HS-27A (cell line): ENCODE data around the gene MAPKBP1.

Source experiments
- DNase-seq: peaks from one replicate; pipeline ENCODE4 v3.0.0-alpha.2; 2012; ENCODE audit warnings: low read depth, missing footprints

The MAPKBP1 gene

DNA sequence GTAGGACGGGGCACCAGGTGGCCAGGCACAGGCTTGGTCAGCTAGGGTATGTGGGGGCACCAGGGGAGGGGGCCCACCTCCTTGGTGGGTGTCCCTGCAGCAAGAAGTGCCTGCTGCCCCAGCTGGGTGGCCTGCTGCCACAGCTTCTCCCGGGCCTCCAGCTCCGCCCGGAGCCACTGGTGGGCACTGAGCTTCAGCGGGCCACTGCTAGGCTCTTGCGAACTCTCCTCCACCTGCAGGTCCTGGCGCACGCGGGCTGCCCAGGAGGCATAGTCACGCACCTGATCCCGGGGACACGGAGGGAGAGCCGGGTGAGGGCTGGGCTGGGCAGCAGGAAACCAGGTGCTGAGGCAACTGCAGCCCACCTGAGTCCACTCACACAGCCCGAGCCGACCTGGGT lies 94.0 kb downstream of the MAPKBP1 start:
- DNase-seq, result no peak

DNA sequence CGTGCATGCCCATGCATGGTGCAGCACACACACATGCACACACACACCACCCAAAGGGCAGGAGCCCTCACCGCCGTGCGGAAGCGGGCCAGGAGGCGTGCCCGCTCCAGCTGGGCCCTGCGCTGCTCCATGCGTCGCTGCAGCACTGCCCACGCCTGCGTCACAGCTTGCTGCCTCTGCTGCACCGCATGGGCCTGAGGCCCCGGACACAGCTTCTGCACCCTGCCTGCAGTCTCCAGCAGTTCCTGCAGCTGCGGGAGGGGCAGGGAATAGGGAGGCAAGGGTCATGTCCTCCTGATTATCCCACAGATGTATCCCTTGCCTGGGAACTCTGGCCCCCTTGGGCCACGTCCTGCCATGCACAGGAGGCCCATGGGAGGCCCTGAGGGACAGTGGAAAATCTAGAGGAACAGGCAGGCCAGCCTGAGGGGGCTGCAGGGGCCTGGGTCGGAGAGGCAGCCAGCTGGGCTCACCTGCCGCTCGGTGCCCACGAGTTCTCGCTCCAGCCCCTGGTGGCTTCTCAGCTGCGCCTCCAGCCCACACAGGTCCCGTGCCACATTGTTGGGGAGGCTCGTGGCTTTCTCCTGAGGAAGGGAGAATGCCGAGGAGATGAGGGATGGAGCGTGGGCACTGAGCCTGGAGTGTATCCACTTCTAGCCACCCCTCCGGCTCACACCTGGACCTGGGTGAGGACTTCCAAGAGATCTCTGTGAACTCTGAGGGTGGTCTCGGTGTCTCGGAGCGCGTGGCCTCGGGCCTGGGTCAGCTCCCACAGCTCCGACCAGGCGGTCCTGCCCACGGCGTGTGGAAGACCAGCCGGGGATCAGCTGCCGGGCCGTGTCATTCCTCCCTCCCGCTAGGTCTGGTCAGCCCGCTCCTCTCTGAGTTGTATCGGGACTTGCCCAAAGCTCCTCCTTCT lies 95.7 kb downstream of the MAPKBP1 start:
- no peak for DNase-seq

DNA sequence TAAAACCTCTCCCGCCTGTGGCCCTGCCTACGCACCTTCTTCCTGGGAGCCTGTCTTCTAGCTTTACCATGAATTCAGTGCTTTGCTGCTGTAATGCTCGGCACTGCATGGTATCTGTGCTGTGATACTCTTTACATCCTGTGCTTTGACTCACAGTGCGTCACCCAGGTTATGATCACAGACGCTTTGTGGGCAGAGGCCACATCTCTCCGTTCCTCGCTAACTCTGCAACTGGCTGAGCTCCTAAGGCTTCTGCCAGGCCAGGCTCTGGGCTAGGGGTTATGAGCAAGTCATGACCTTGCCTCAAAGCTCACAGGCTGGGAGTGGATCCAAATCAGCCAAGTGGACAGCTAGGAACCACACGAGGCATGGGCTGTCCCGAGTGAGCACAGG lies 96.4 kb downstream of the MAPKBP1 start:
- DNase-seq, result no peak

DNA sequence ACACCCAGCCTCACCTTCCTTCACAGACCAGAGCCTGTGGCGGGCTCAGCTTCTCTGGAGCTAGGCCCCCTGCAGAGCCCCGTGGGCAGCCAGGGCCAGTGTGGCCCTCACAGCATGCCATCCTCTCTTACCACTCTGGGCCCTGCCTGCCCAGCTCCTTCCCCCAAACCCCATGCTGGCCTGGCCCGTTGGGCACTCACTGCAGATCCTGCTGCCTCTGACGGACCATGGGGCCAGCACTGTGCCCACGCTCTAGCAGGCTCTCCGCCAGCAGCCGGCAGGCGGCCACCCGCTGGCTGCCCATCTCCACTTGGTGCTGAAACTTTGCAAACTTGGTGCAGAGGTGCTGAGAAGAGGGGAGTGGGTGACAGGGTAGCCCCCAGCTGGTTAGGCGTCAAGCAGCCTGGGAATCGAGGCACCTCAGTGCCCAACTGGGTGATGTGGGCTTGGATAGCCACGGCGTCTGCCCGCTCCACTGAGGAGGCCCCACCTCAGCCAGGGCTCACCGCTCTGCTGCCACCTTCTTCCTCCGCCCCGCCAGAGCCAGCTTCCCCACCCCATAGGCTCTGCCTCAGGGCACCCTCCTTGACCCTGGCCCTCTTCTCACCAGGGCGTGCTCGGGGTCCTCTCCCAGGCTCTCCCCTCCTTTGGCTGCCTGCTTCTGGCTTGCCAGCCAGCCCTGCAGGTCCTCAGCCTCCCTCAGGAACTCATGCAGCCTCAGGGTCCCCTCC lies 97.1 kb downstream of the MAPKBP1 start:
- DNase-seq, result no peak

DNA sequence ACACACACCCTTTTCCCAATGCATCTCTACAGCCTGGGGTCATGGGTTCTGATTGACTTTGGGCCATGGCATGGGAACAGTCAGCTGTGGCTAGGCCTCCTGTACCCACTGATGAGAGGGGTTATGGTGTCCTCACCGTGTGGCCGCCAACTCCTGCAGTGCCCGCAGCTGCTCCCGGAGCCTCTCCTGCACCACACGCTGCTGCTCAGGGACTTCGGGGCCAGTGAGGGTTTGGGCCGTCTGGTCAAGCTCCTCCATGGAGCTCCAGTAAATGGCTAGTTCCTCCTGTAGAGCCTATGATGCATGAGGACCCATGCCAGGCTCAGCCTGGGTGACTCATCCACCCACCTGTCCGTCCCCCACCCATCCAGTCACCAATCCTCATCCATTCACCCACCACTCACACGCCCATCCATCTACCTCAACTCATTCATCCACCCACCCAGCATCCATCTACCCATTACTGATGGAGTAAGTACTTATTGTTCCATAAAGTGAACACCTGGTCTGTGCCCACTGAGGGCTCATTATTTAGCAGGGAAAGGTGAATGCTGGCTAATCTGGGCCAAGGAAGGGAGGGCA lies 98.0 kb downstream of the MAPKBP1 start:
- DNase-seq, result no peak

DNA sequence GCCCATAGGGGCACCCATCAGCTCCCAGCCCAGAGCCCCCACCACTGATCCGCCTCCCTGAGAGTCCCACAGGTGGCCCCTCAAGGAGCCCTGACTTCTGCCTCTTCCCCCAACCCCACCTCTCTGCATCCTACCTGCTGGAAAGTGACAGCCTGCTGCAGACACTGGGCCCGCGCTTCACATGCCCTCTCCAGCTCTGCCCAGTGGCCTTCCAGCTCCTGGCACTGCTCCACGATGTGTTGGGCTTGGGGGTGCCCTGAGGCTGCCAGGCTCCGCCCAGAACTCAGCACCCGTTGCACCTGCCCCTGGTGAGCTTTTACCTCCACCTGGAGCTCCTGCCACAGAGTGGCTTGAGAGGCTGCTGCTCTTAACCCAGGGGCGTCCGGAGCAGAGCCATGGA lies 99.4 kb downstream of the MAPKBP1 start:
- no peak for DNase-seq

DNA sequence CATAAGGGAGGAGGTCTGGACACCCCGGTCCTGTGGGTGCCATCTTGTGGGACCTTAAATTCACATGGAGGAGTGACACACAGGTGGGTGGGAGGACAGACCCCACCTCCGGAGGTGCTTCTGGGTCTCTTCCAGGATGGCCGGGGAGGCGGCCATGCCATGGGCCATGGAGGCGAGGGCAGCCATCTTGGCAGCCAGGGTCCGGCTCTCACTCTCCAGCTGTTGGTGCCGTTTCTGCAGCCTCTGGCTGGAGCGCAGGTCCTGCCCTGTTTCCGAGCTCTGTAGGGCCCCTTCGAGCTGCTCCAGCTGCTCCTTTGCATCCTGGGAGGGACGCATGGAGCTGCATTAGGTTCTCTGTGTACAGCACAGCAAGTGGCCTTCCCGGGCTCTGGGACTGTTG lies 100.5 kb downstream of the MAPKBP1 start:
- DNase-seq, result no peak

DNA sequence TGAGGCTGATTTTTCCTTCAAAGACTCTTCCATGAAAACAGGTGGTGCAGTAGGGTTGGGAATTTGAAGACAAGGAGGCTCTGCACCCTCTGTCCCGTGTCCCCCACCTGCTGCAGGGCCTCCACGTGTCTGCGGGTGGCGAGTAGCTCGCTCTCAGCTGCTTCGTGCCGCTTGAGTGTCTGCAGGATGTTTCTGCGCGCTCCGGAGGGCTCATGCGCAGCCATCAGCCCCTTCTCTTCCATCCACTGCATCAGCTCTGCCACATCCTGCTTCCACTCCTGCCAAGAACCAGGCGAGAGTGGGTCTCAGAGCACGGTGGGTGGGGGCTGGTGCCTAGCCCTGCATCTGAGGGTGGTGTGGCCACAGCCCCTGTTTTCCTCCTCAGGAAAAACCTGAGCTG lies 101.7 kb downstream of the MAPKBP1 start:
- DNase-seq, result no peak

DNA sequence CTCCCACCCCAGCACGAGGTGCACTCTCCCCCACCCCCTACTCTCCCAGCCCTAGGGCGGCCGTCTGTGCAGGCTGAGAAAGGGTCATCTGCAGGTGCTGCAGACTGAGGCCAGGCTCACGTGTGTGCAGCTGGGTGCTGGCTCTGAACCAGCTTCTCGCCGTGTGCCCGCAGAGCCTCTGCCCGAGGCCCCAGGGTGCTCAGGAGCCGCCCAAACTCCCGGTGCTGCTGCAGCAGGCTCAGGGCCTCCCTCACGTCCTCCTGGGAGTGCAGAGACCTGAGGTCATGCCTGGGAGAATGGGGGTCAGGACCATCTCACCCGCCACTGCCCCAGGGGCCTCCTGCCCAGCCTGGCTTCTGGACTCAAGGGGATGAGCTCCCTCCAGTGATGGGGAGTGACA lies 102.4 kb downstream of the MAPKBP1 start:
- no peak for DNase-seq
